ENCODE measurements around the gene MTOR.
"Not testable (repeated sequence)": the region's sequence is repeated elsewhere in the genome, so short reads cannot be mapped to it uniquely, and the experiment has no call there.

The MTOR gene

GRCh38 chr1:11170102-11170501 is 92.2 kb downstream of the MTOR start:
- Mint-ChIP-seq H3K9me3 (peaks cover 0 to 2% of the 10 kb centered on the region in 2 donors), H3K27ac (no peak overlapping the region), H3K4me3 (no peak overlapping the region), H3K4me1 (no peaks in the 10 kb centered on the region), H3K27me3 (no peaks in the 10 kb centered on the region), H3K36me3 (peaks cover 36 to 49% of the 10 kb centered on the region in 2 donors)
- no peak for DNase-seq
- no peak for ATAC-seq (replicated peaks)

- Mint-ChIP-seq H3K27me3 (no peaks in the 10 kb centered on the region), H3K27ac (no peak overlapping the region), H3K9me3 (peaks cover 0 to 2% of the 10 kb centered on the region in 2 donors), H3K36me3 (peaks cover 42 to 55% of the 10 kb centered on the region in 2 donors), H3K4me3 (no peak overlapping the region), H3K4me1 (no peaks in the 10 kb centered on the region)
- DNase-seq (no peak), ATAC-seq (replicated peaks) (no peak)
These were observed 93.1 kb downstream of the MTOR start for GRCh38 chr1:11169202-11169601.

- no peak overlapping the region for H3K4me3 Mint-ChIP-seq
- peaks cover 0 to 2% of the 10 kb centered on the region in 2 donors for H3K9me3 Mint-ChIP-seq
- no peaks in the 10 kb centered on the region for H3K4me1 Mint-ChIP-seq
- ATAC-seq (replicated peaks): no peak
- no peak for DNase-seq
- no peaks in the 10 kb centered on the region for H3K27me3 Mint-ChIP-seq
- H3K36me3 Mint-ChIP-seq: peaks cover 47 to 59% of the 10 kb centered on the region in 2 donors
- H3K27ac Mint-ChIP-seq: no peak overlapping the region
These were observed 93.6 kb downstream of the MTOR start for GRCh38 chr1:11168731-11169130.

GRCh38 chr1:11166744-11167143 is 95.6 kb downstream of the MTOR start:
- not testable (repeated sequence) for H3K4me3 Mint-ChIP-seq; H3K9me3 Mint-ChIP-seq; DNase-seq; H3K4me1 Mint-ChIP-seq; H3K27me3 Mint-ChIP-seq; ATAC-seq (replicated peaks); H3K27ac Mint-ChIP-seq
- H3K36me3 Mint-ChIP-seq: peaks cover 54 to 61% of the 10 kb centered on the region in 2 donors

GRCh38 chr1:11162752-11163151 is 99.6 kb downstream of the MTOR start:
- ATAC-seq (replicated peaks); H3K27ac Mint-ChIP-seq; H3K9me3 Mint-ChIP-seq; H3K4me3 Mint-ChIP-seq; H3K27me3 Mint-ChIP-seq; DNase-seq: not testable (repeated sequence)
- Mint-ChIP-seq H3K4me1 (peaks cover 6 to 11% of the 10 kb centered on the region in 2 donors), H3K36me3 (peaks cover 62 to 63% of the 10 kb centered on the region in 2 donors)

GRCh38 chr1:11158720-11159321 is 103.5 kb downstream of the MTOR start:
- Mint-ChIP-seq H3K4me1 (peaks cover 15 to 24% of the 10 kb centered on the region in 2 donors), H3K36me3 (peaks cover 50 to 58% of the 10 kb centered on the region in 2 donors), H3K27ac (no peak overlapping the region), H3K4me3 (no peak overlapping the region), H3K9me3 (no peaks in the 10 kb centered on the region), H3K27me3 (no peaks in the 10 kb centered on the region)
- DNase-seq (no peak), ATAC-seq (replicated peaks) (no peak)

GRCh38 chr1:11158291-11158690 is 104.1 kb downstream of the MTOR start:
- Mint-ChIP-seq H3K9me3 (no peaks in the 10 kb centered on the region), H3K27ac (peak overlapping the region; percentile 37), H3K27me3 (no peaks in the 10 kb centered on the region), H3K4me3 (no peak overlapping the region), H3K4me1 (peaks cover 15 to 24% of the 10 kb centered on the region in 2 donors), H3K36me3 (peaks cover 46 to 53% of the 10 kb centered on the region in 2 donors)
- no peak for ATAC-seq (replicated peaks)
- no peak for DNase-seq

GRCh38 chr1:11157867-11158266 is 104.5 kb downstream of the MTOR start:
- ATAC-seq (replicated peaks) (peak in 1 of 2 donors; percentile 22), DNase-seq (no peak)
- Mint-ChIP-seq H3K4me3 (no peak overlapping the region), H3K4me1 (peaks cover 15 to 24% of the 10 kb centered on the region in 2 donors), H3K9me3 (no peaks in the 10 kb centered on the region), H3K27me3 (no peaks in the 10 kb centered on the region), H3K36me3 (peaks cover 45 to 53% of the 10 kb centered on the region in 2 donors), H3K27ac (no peak overlapping the region)

- Mint-ChIP-seq H3K4me1 (peaks cover 15 to 24% of the 10 kb centered on the region in 2 donors), H3K4me3 (no peak overlapping the region), H3K27ac (no peak overlapping the region), H3K9me3 (no peaks in the 10 kb centered on the region), H3K36me3 (peaks cover 47 to 54% of the 10 kb centered on the region in 2 donors), H3K27me3 (no peaks in the 10 kb centered on the region)
- ATAC-seq (replicated peaks): no peak
- DNase-seq: no peak
These were observed 105.0 kb downstream of the MTOR start for GRCh38 chr1:11157394-11157793.

GRCh38 chr1:11156963-11157362 is 105.4 kb downstream of the MTOR start:
- Mint-ChIP-seq H3K27me3 (no peaks in the 10 kb centered on the region), H3K27ac (no peak overlapping the region), H3K4me1 (peaks cover 15 to 24% of the 10 kb centered on the region in 2 donors), H3K4me3 (no peak overlapping the region), H3K9me3 (no peaks in the 10 kb centered on the region), H3K36me3 (peaks cover 44 to 53% of the 10 kb centered on the region in 2 donors)
- ATAC-seq (replicated peaks): no peak
- DNase-seq: no peak

- H3K9me3 Mint-ChIP-seq: no peaks in the 10 kb centered on the region
- no peak overlapping the region for H3K27ac Mint-ChIP-seq
- no peaks in the 10 kb centered on the region for H3K27me3 Mint-ChIP-seq
- DNase-seq: no peak
- peaks cover 43 to 50% of the 10 kb centered on the region in 2 donors for H3K36me3 Mint-ChIP-seq
- peaks cover 15 to 24% of the 10 kb centered on the region in 2 donors for H3K4me1 Mint-ChIP-seq
- no peak overlapping the region for H3K4me3 Mint-ChIP-seq
- ATAC-seq (replicated peaks): no peak
These were observed 105.9 kb downstream of the MTOR start for GRCh38 chr1:11156441-11156840.

GRCh38 chr1:11153184-11153583 is 109.2 kb downstream of the MTOR start:
- H3K4me1 Mint-ChIP-seq: peaks cover 15 to 17% of the 10 kb centered on the region in 2 donors
- H3K9me3 Mint-ChIP-seq: no peaks in the 10 kb centered on the region
- H3K27ac Mint-ChIP-seq: no peak overlapping the region
- H3K36me3 Mint-ChIP-seq: peaks cover 40 to 52% of the 10 kb centered on the region in 2 donors
- H3K4me3 Mint-ChIP-seq: no peak overlapping the region
- DNase-seq (no peak), ATAC-seq (replicated peaks) (no peak)
- no peaks in the 10 kb centered on the region for H3K27me3 Mint-ChIP-seq

GRCh38 chr1:11152755-11153154 is 109.6 kb downstream of the MTOR start:
- DNase-seq: no peak
- peaks cover 10 to 13% of the 10 kb centered on the region in 2 donors for H3K4me1 Mint-ChIP-seq
- peaks cover 37 to 56% of the 10 kb centered on the region in 2 donors for H3K36me3 Mint-ChIP-seq
- H3K9me3 Mint-ChIP-seq: no peaks in the 10 kb centered on the region
- H3K27me3 Mint-ChIP-seq: no peaks in the 10 kb centered on the region
- H3K4me3 Mint-ChIP-seq: no peak overlapping the region
- H3K27ac Mint-ChIP-seq: no peak overlapping the region
- ATAC-seq (replicated peaks): no peak

GRCh38 chr1:11151826-11152612 is 110.3 kb downstream of the MTOR start:
- Mint-ChIP-seq H3K4me3 (no peak overlapping the region), H3K27me3 (no peaks in the 10 kb centered on the region), H3K4me1 (peaks cover 6 to 8% of the 10 kb centered on the region in 2 donors), H3K36me3 (peaks cover 36 to 56% of the 10 kb centered on the region in 2 donors), H3K9me3 (no peaks in the 10 kb centered on the region), H3K27ac (no peak overlapping the region)
- ATAC-seq (replicated peaks): no peak
- no peak for DNase-seq

- DNase-seq: no peak
These were observed 111.2 kb downstream of the MTOR start for GRCh38 chr1:11151114-11151513.

More at GRCh38 chr1:11151114-11151513, 111.2 kb downstream of the MTOR start:
- no peaks in the 10 kb centered on the region for H3K27me3 Mint-ChIP-seq
- H3K9me3 Mint-ChIP-seq: no peaks in the 10 kb centered on the region
- no peak overlapping the region for H3K27ac Mint-ChIP-seq
- peak in 1 of 2 donors; percentile 80 for ATAC-seq (replicated peaks)
- H3K4me1 Mint-ChIP-seq: peaks cover 0 to 2% of the 10 kb centered on the region in 2 donors
- H3K36me3 Mint-ChIP-seq: peaks cover 29 to 52% of the 10 kb centered on the region in 2 donors
- H3K4me3 Mint-ChIP-seq: no peak overlapping the region
